GM12865 (cell line): ENCODE measurements around the gene GRIA1.

Experiments
- DNase-seq: peaks from one replicate; pipeline ENCODE4 v3.0.0; 2010; ENCODE audit warnings: low read depth
- H3K4me3 ChIP-seq: 2 replicates; pipeline ENCODE4 v1.5.1; 2011; ENCODE audit warnings: mild to moderate bottlenecking, low read depth, low read length, control low read depth
- TF ChIP-seq, protein P1 (sequence below): IDR thresholded peaks from 2 replicates; pipeline ENCODE4 v1.5.1; 2011; ENCODE audit warnings: low read length, control low read depth, low read depth, inconsistent platforms; ENCODE audit not compliant: insufficient read depth; ENCODE audit errors: missing control alignments

GRIA1 gene

DNA sequence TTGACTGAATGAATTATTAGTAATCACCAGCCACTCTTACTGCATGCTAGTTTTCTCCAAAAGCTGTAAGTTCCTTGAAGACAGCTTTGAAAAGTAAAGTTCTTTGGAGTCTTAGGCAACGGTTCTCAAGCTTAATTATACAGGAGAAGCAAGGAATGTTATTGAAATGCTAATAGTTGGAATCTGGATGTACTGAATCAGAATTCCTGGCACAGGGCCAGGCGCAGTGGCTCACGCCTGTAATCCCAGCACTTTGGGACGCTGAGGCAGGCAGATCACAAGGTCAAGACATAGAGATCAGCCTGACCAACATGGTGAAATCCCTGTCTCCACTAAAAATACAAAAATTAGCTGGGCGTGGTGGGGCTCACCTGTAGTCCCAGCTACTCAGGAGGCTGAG, 33.4 kb downstream of the GRIA1 start:
- DNase-seq: no peak
- TF ChIP-seq, protein P1, sequence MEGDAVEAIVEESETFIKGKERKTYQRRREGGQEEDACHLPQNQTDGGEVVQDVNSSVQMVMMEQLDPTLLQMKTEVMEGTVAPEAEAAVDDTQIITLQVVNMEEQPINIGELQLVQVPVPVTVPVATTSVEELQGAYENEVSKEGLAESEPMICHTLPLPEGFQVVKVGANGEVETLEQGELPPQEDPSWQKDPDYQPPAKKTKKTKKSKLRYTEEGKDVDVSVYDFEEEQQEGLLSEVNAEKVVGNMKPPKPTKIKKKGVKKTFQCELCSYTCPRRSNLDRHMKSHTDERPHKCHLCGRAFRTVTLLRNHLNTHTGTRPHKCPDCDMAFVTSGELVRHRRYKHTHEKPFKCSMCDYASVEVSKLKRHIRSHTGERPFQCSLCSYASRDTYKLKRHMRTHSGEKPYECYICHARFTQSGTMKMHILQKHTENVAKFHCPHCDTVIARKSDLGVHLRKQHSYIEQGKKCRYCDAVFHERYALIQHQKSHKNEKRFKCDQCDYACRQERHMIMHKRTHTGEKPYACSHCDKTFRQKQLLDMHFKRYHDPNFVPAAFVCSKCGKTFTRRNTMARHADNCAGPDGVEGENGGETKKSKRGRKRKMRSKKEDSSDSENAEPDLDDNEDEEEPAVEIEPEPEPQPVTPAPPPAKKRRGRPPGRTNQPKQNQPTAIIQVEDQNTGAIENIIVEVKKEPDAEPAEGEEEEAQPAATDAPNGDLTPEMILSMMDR: no peak
- H3K4me3 ChIP-seq: no peak overlapping the region

DNA sequence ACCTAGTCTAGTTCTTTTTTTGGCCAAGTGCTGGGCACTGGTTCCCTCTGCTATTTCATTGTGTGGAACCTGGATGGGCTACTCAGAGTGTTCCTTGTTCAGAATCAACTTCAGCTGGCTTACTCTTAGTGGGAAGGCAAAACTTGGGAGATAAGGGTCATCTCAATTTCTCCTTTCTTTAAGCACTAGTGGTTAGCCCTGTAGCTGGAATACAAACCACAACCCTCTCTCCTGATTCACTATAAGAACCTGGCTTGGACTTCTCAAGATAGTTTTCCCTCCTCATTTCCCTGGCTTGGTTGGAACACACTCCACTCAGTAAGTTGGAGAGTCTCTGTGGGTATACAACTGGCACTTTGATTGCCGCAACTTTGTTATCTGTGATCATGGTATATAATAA, 35.1 kb downstream of the GRIA1 start:
- TF ChIP-seq, protein P1: no peak
- no peak overlapping the region for H3K4me3 ChIP-seq
- DNase-seq: no peak

DNA sequence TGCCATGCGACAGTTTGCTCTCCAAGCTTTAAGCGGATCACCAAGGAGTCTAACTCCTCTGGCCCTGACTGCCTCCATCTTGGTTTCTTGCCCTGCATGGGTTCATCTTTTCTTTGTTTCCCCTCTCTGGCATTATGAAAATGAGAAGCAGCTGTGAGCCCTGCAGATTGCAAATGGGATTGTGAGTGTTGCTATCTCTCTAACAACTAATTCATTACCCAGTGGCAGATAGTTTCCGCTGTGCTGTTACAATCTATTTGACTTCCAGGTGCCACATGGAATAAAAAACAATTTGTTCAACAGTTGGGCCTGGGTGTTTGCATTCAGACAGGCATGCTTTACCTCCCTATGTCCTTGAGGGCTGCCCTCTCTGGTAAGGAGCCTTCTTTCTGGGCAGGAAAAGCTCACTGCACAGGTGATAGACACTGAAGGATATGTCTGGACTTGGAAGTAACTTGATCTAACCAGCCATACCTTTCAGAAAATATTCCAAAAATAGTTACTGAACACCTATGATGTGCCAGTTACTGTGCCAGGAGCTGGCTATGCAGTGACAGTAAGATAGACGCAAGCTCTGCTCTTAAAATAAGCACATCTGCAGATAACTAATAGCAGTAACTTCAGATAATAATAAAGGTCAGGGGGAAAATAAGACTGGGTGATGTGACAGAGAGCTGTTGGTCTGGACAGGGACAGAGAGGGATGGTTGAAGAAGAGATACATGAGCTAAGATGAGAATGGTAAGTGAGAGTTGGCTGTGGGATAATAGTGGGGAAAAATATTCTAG, 40.1 kb downstream of the GRIA1 start:
- no peak overlapping the region for H3K4me3 ChIP-seq
- TF ChIP-seq, protein P1: no peak
- no peak for DNase-seq

DNA sequence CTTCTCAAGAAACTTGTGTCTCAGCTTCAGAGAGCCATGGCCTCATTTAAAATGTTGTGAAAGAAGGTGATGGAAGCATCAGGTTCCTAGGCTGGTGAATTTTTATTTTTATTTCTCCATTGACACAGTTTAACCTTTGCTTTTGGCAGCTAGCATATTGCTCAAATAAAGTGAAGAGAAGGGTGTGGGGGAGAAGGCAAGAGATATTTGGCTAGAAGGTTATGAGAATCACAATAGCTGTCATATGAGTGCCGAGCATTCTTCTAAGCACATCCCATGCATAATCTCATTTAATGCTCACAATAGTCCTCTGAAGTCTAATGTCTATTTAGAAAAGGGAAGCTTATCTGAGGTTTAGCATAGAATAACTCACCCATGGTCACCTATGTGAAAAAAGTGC, 43.1 kb downstream of the GRIA1 start:
- TF ChIP-seq, protein P1: no peak
- DNase-seq: no peak
- H3K4me3 ChIP-seq: no peak overlapping the region

DNA sequence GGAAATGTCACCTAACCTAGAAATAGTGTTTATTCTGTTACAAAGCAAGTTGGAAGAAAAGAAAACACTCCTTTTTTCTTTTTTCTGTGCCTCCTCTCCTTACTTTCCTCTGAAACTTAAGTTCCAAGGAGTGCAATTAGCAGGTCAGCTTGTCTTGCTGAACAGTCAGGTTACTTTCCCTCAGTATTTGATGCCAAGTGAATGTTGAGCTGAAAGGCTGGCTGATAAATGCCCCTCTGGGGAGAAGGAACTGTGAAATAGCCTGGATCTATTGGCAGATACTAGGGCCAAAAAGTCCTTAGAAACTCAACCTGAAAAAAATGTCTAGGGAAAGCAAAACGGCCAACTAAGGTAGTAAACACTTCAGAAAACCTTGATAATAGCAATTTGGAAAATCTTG, 43.6 kb downstream of the GRIA1 start:
- TF ChIP-seq, protein P1: no peak
- no peak overlapping the region for H3K4me3 ChIP-seq
- DNase-seq: no peak

DNA sequence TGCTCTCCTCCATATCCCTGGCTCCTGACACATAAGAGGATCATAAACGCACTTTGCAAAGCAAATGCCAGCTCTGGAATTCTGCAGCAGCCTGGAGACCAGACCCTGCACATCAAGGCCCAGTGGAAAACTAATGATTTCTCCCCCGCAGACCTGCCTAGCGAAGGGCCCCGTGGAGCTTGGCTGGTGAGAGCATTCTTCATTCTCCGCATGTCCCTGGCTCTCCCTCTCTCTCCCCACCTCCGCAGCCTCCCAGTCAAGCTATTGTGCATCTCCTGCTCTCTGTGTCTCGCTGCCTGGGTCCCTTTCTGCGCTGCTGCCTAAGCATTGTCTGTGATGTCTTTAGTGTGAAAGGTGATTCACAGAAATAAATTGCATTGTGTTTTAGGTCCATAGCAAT, 46.7 kb downstream of the GRIA1 start:
- no peak overlapping the region for H3K4me3 ChIP-seq
- no peak for DNase-seq
- TF ChIP-seq, protein P1: no peak

DNA sequence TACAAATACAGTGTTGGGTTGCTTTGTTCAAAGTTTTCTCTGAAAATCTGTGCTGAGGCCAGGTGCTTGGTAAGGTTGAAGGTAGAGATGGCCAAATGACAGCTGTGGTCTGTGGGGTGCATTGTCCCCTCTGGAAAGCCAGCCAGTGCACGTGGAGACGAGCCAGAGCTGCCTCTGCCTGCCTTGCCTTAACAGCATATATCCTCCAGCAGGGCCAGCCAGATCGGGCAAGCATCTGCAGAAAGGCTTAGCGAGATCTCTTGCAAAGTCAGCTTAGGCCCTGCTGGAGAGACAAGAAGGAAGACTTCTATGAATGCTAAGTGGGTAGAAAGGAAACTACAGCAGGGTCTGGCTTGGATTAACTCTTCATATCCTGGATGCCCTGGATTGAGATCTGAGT, 49.5 kb downstream of the GRIA1 start:
- DNase-seq: no peak
- TF ChIP-seq, protein P1: no peak
- H3K4me3 ChIP-seq: no peak overlapping the region
